H1 (cell line): Measurements from ENCODE around the gene SLC7A10. TPM values are rescaled to one million over a fixed set of nuclear protein-coding genes. Genes with fewer than 3 reads are reported as not detected.

Experiments
- polyA plus RNA-seq, 7 experiments: library from polyadenylated mRNA; depleted of rRNA in 3 of 7; stranded (reverse) in 5 of 7; unstranded in 2 of 7; fragments of >200 nt in 5 of 7; fragments of 200-250 nt in 2 of 7; gene quantifications; 1 replicate in 5 of 7; 2 replicates in 1 of 7; 4 replicates in 1 of 7; pipeline versions ENCODE4 v1.2.1 to v1.2.3, GENCODE V29; 2011 to 2013; ENCODE audit warnings: missing spikeins in 2 of 7, mixed read lengths in 2 of 7
- total RNA-seq: library from RNA; stranded (reverse); fragmentation: NEBNext Ultra II Directional; extraction: Animal tissue kit (Norgen Biotek cat#: 25700); gene quantifications from 2 replicates; pipeline ENCODE4 v1.2.1, GENCODE V29; 2021

SLC7A10 gene
- total and polyA plus RNA-seq, 2 of the 8 experiments (the other 6 are each of a cell fraction or from before 2014, with no cell fraction given), result 3.7 to 7.1 TPM

Other genes with a start within 250 kb of the SLC7A10 start
- gene RHPN2, start 161.0 kb downstream of the SLC7A10 start, total RNA-seq, result 31.1 and 36.2 TPM in 2 replicates
- 22.8 and 27.2 TPM in 2 replicates for gene RHPN2, start 161.0 kb downstream of the SLC7A10 start, polyA plus RNA-seq (2011; rRNA removed)
- gene GPATCH1, start 144.7 kb downstream of the SLC7A10 start, total RNA-seq, result 8.2 and 8.8 TPM in 2 replicates
- 3.5 and 4.3 TPM in 2 replicates for gene GPATCH1, start 144.7 kb downstream of the SLC7A10 start, polyA plus RNA-seq (2011; rRNA removed)
- gene WDR88, start 93.7 kb downstream of the SLC7A10 start, total RNA-seq, result not detected in 2 replicates
- not detected in 2 replicates for gene WDR88, start 93.7 kb downstream of the SLC7A10 start, polyA plus RNA-seq (2011; rRNA removed)
- gene LRP3, start 31.5 kb downstream of the SLC7A10 start, total RNA-seq, result 33.7 and 33.9 TPM in 2 replicates
- gene LRP3, start 31.5 kb downstream of the SLC7A10 start, polyA plus RNA-seq (2011; rRNA removed), result 30.3 and 40.2 TPM in 2 replicates
- gene CEBPA, start 76.7 kb upstream of the SLC7A10 start, total RNA-seq, result 2.7 and 3.0 TPM in 2 replicates
- gene CEBPA, start 76.7 kb upstream of the SLC7A10 start, polyA plus RNA-seq (2011; rRNA removed), result 2.0 and 2.4 TPM in 2 replicates
- gene CEBPG, start 147.9 kb upstream of the SLC7A10 start, total RNA-seq, result 32.7 and 35.4 TPM in 2 replicates
- gene CEBPG, start 147.9 kb upstream of the SLC7A10 start, polyA plus RNA-seq (2011; rRNA removed), result 10.9 and 12.3 TPM in 2 replicates